IMR-90 (cell line): ENCODE results near the gene NPAS3. TPM values are rescaled to one million over a fixed set of nuclear protein-coding genes. Genes with fewer than 3 reads are reported as not detected.

Experiments
- ATAC-seq: fragments of 200-7000 bp; cut with Tn5 transposase; 2 replicates; pipeline ENCODE4 v1.9.1; 2020; ENCODE audit warnings: low read depth, mild to moderate bottlenecking, moderate library complexity
- BruUV-seq: library from RNA; stranded (reverse); fragments of 400-500 nt; replicated peaks from 2 replicates; lab custom pipeline; 2021; lab: Mats Ljungman, UMichigan
- CTCF ChIA-PET: fragments of 300-600 bp; formaldehyde crosslinking; extraction: SDS; loops from one replicate; lab custom pipeline; 2021; ENCODE audit warnings: antibody characterized with exemption; lab: Yijun Ruan, JAX
- POLR2A ChIA-PET: fragments of 300-600 bp; sonication (Branson Sonifier 250); formaldehyde crosslinking; loops from one replicate; lab custom pipeline; 2022; ENCODE audit warnings: antibody characterized with exemption; ENCODE audit not compliant: unreplicated experiment; lab: Charles Lee
- DNase-seq: peaks from one replicate; pipeline ENCODE4 v3.0.0; 2013
- H2AFZ ChIP-seq: replicated peaks from 2 replicates; pipeline ENCODE3; 2013; ENCODE audit warnings: low read length, mild to moderate bottlenecking; ENCODE audit not compliant: poor library complexity
- H2AK5ac ChIP-seq: 2 replicates; pipeline ENCODE4 v1.6.1; 2013; ENCODE audit warnings: low read depth, low read length, inconsistent platforms
- H2AK9ac ChIP-seq: replicated peaks from 2 replicates; pipeline ENCODE3; 2013; ENCODE audit warnings: mild to moderate bottlenecking, low read depth, low read length, moderate library complexity; ENCODE audit not compliant: poor library complexity
- H2BK120ac ChIP-seq: 2 replicates; pipeline ENCODE4 v1.6.1; 2013; ENCODE audit warnings: low read depth, low read length, inconsistent platforms
- H2BK15ac ChIP-seq: 3 replicates; pipeline ENCODE4 v1.6.1; 2013; ENCODE audit warnings: low read depth, low read length, inconsistent platforms
- H2BK20ac ChIP-seq: 2 replicates; pipeline ENCODE4 v1.6.1; 2013; ENCODE audit warnings: low read depth, mild to moderate bottlenecking, inconsistent platforms, low read length, moderate library complexity
- H2BK5ac ChIP-seq: 2 replicates; pipeline ENCODE4 v1.6.1; 2013; ENCODE audit warnings: mild to moderate bottlenecking, low read depth, low read length, inconsistent platforms; ENCODE audit not compliant: poor library complexity, severe bottlenecking
- H3K14ac ChIP-seq: replicated peaks from 2 replicates; pipeline ENCODE4 v1.6.1; 2013; ENCODE audit warnings: low read depth, low read length, inconsistent platforms
- H3K18ac ChIP-seq: 2 replicates; pipeline ENCODE4 v1.6.1; 2013; ENCODE audit warnings: low read depth, low read length, control low read depth
- H3K23ac ChIP-seq: 2 replicates; pipeline ENCODE4 v1.6.1; 2013; ENCODE audit warnings: low read depth, low read length, inconsistent platforms
- H3K27ac ChIP-seq: 2 replicates; pipeline ENCODE4 v1.5.1; 2013; ENCODE audit warnings: mild to moderate bottlenecking, control low read depth, low read length; ENCODE audit not compliant: insufficient read depth
- H3K27me3 ChIP-seq: 2 replicates; pipeline ENCODE4 v1.6.1; 2013; ENCODE audit warnings: low read length; ENCODE audit not compliant: control insufficient read depth, insufficient read depth
- H3K36me3 ChIP-seq: 2 replicates; pipeline ENCODE4 v1.6.1; 2013; ENCODE audit warnings: low read length, mixed read lengths; ENCODE audit not compliant: control insufficient read depth, insufficient read depth
- H3K4ac ChIP-seq: 2 replicates; pipeline ENCODE4 v1.6.1; 2013; ENCODE audit warnings: low read depth, low read length, inconsistent platforms
- H3K4me1 ChIP-seq: 2 replicates; pipeline ENCODE4 v1.6.1; 2013; ENCODE audit warnings: low read length, mixed read lengths; ENCODE audit not compliant: control insufficient read depth, insufficient read depth
- H3K4me2 ChIP-seq: 2 replicates; pipeline ENCODE4 v1.6.1; 2013; ENCODE audit warnings: low read depth, mild to moderate bottlenecking, control low read depth, low read length, moderate library complexity
- H3K4me3 ChIP-seq: 2 replicates; pipeline ENCODE4 v1.5.1; 2013; ENCODE audit warnings: low read depth, mild to moderate bottlenecking, control low read depth, low read length, moderate library complexity; ENCODE audit not compliant: insufficient read depth
- H3K56ac ChIP-seq: 2 replicates; pipeline ENCODE4 v1.6.1; 2013; ENCODE audit warnings: low read length, inconsistent platforms; ENCODE audit not compliant: insufficient read depth; ENCODE audit errors: extremely low read depth
- H3K79me1 ChIP-seq, 2 experiments: 2 replicates each; pipeline ENCODE4 v1.6.1; 2013; ENCODE audit warnings: low read length in 2 of 2, inconsistent platforms in 1 of 2, low read depth in 1 of 2
- H3K9ac ChIP-seq: 2 replicates; pipeline ENCODE4 v1.6.1; 2013; ENCODE audit warnings: low read depth, low read length, control low read depth
- H3K9me1 ChIP-seq: 2 replicates; pipeline ENCODE4 v1.6.1; 2013; ENCODE audit warnings: low read length, inconsistent platforms; ENCODE audit not compliant: insufficient read depth
- H3K9me3 ChIP-seq: 2 replicates; pipeline ENCODE4 v1.6.1; 2013; ENCODE audit warnings: low read length; ENCODE audit not compliant: control insufficient read depth, insufficient read depth
- H4K20me1 ChIP-seq: 2 replicates; pipeline ENCODE4 v1.6.1; 2013; ENCODE audit warnings: low read length, inconsistent platforms; ENCODE audit not compliant: insufficient read depth
- H4K5ac ChIP-seq: 2 replicates; pipeline ENCODE4 v1.6.1; 2013; ENCODE audit warnings: mild to moderate bottlenecking, low read depth, low read length, control low read depth
- H4K8ac ChIP-seq, 2 experiments: 2 replicates each; pipeline ENCODE4 v1.6.1; 2013; ENCODE audit warnings: low read depth in 2 of 2, low read length in 2 of 2, control low read depth in 1 of 2, inconsistent platforms in 1 of 2
- H4K91ac ChIP-seq: 2 replicates; pipeline ENCODE4 v1.6.1; 2013; ENCODE audit warnings: low read depth, low read length, inconsistent platforms; ENCODE audit not compliant: insufficient read depth
- BHLHE40 ChIP-seq: fragments of 150-350 bp; IDR thresholded peaks from 2 replicates; pipeline ENCODE4 v1.6.1; 2016; ENCODE audit warnings: mild to moderate bottlenecking, low read depth, low read length
- CEBPB ChIP-seq: IDR thresholded peaks from 2 replicates; pipeline ENCODE4 v1.6.1; 2012; ENCODE audit warnings: low read depth, low read length, improper control_type of control experiment
- CTCF ChIP-seq: conservative IDR thresholded peaks from 2 replicates; pipeline ENCODE4 v1.5.1; 2012; ENCODE audit warnings: mild to moderate bottlenecking, low read depth, low read length, improper control_type of control experiment
- ELK1 ChIP-seq: fragments of 150-350 bp; IDR thresholded peaks from 2 replicates; pipeline ENCODE4 v1.6.1; 2016; ENCODE audit warnings: low read depth, mild to moderate bottlenecking, low read length, moderate library complexity, borderline replicate concordance
- FOS ChIP-seq: fragments of 150-350 bp; IDR thresholded peaks from 2 replicates; pipeline ENCODE4 v1.6.1; 2016; ENCODE audit warnings: low read depth, low read length
- MAFK ChIP-seq: IDR thresholded peaks from 2 replicates; pipeline ENCODE4 v1.6.1; 2012; ENCODE audit warnings: low read depth, low read length, improper control_type of control experiment
- MXI1 ChIP-seq: IDR thresholded peaks from 2 replicates; pipeline ENCODE4 v1.6.1; 2012; ENCODE audit warnings: low read depth, mild to moderate bottlenecking, low read length, moderate library complexity, borderline replicate concordance
- NFE2L2 ChIP-seq: fragments of 150-350 bp; IDR thresholded peaks from 2 replicates; pipeline ENCODE4 v1.6.1; 2016; ENCODE audit warnings: low read depth, mild to moderate bottlenecking, low read length
- RAD21 ChIP-seq: IDR thresholded peaks from 2 replicates; pipeline ENCODE4 v1.6.1; 2012; ENCODE audit warnings: low read length, improper control_type of control experiment
- RFX5 ChIP-seq: IDR thresholded peaks from 2 replicates; pipeline ENCODE4 v1.8.0; 2012; ENCODE audit warnings: low read depth, mild to moderate bottlenecking, low read length, moderate library complexity
- USF2 ChIP-seq: fragments of 150-350 bp; IDR thresholded peaks from 2 replicates; pipeline ENCODE4 v1.6.1; 2017; ENCODE audit warnings: mild to moderate bottlenecking, antibody characterized with exemption, low read length, low read depth
- WGBS, 2 experiments: methylation state at CpG; one replicate each; pipeline versions ENCODE4 v1.1.5 to v1.1.7; 2013; ENCODE audit warnings: missing lambda C conversion rate in 2 of 2; ENCODE audit not compliant: insufficient read length in 1 of 2; ENCODE audit errors: extremely low coverage in 2 of 2; 5-methylcytosine and 5-hydroxymethylcytosine counted together
- dilution Hi-C: fragments of 300-500 bp; cut with HindIII; formaldehyde crosslinking; loops from one replicate; pipeline ENCODE4 v1.14.3; 2018; ENCODE audit warnings: low sequenced_read_pairs; ENCODE audit not compliant: unreplicated experiment
- in situ Hi-C: fragments of 300-500 bp; cut with MboI; formaldehyde crosslinking; loops from 3 replicates; pipeline ENCODE4 v1.14.3; 2019; ENCODE audit warnings: low sequenced_read_pairs, inconsistent platforms, mixed read lengths
- intact Hi-C: fragments of 100-400 bp; cut with micrococcal nuclease; formaldehyde crosslinking; loops from 2 replicates; pipeline ENCODE4 v1.10.0; 2022
- polyA plus RNA-seq, 3 experiments: library from polyadenylated mRNA; depleted of rRNA; stranded (reverse); fragments of >200 nt; gene quantifications; 2 replicates each; pipeline ENCODE4 v1.2.3, GENCODE V29; 2012; ENCODE audit warnings: low replicate concordance in 1 of 3
- total RNA-seq: library from RNA; depleted of rRNA; stranded (reverse); fragments of >200 nt; gene quantifications from 2 replicates; pipeline ENCODE4 v1.2.3, GENCODE V29; 2012

The NPAS3 gene
- total and polyA plus RNA-seq, 2 of the 4 experiments (the other 2 are of a cell fraction): not detected

- Histone ChIP-seq H3K9me1 (no peaks in the 10 kb centered on the region), H2AFZ (no peak overlapping the region), H3K79me1 (no peaks in the 10 kb centered on the region), H3K4me2 (no peak overlapping the region), H3K4me1 (no peaks in the 10 kb centered on the region), H4K8ac (no peak overlapping the region), H4K5ac (no peak overlapping the region), H3K36me3 (no peaks in the 10 kb centered on the region), H2BK120ac (no peak overlapping the region), H3K4me3 (no peak overlapping the region), H3K9ac (no peak overlapping the region), H4K20me1 (no peaks in the 10 kb centered on the region), H2BK15ac (no peak overlapping the region), H3K23ac (no peak overlapping the region), H3K27ac (no peak overlapping the region), H3K4ac (no peak overlapping the region), H3K9me3 (no peaks in the 10 kb centered on the region), H2AK9ac (no peak overlapping the region), H2AK5ac (no peak overlapping the region), H3K14ac (no peak overlapping the region), H4K91ac (no peak overlapping the region), H3K27me3 (no peaks in the 10 kb centered on the region), H3K56ac (no peak overlapping the region), H2BK5ac (no peak overlapping the region), H3K18ac (no peak overlapping the region), H2BK20ac (no peak overlapping the region)
- no TSS peak for BruUV-seq
- no peak for ATAC-seq
- in situ Hi-C loops (no loop called here), dilution Hi-C loops (no loop called here), intact Hi-C loops (no loop called here)
- WGBS, 2 experiments: no CpG with 5 or more reads among the region's 5 CpGs
- TF ChIP-seq CEBPB: no peak
- TF ChIP-seq FOS: no peak
- no peak for TF ChIP-seq BHLHE40
- no peak for TF ChIP-seq USF2
- no peak for TF ChIP-seq MXI1
- TF ChIP-seq ELK1: no peak
- no peak for TF ChIP-seq RFX5
- no peak for TF ChIP-seq MAFK
- TF ChIP-seq RAD21: no peak
- TF ChIP-seq CTCF: no peak
- no peak for TF ChIP-seq NFE2L2
- no peak for DNase-seq
- CTCF ChIA-PET: no interaction called here
- POLR2A ChIA-PET: no interaction called here
These were observed 913.3 kb downstream of the NPAS3 start for GRCh38 chr14:33851931-33852330.
